Measurements from ENCODE around the gene UBA1.

UBA1 gene

DNA sequence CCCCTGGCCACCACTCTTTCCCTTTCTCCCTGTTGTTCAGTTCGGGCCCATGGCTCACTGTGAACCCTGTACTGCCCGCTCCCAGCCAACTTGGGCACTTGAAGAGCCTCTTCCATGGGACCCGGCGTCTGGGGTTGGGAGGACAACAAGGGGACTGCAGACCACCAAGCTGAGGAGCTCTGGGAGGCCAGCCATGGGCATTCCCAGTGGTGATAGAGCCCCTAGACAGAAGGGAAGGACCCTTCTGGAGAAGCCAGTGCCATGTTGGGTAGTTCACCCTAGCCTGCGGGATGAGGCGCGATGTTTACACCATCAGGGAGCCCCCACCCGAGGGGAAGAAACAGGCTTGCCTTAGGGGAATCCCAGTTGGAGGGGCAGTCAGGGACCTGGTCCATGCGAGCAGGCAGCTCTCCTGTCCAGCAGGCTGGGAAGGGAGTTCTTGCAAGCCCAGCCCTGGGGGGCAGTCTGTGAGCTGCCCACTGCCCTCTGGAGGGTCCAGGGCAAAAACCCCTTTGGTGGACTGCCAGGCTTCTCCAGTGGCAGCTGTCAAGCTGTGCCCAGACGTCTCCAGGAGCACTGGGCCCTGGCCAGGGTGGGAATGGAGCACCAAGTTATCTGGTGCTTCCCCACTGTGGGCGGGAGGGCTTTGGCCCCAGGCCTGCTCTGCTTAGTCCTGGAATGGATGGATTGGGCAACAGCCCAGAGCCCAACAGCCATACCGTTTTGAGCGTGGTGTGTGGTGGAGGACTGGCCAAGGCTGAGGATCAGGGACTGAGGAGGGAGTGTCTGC, 23.7 kb upstream of the UBA1 start:
- DNase-seq (ENCODE audit: low read depth), result no peak

DNA sequence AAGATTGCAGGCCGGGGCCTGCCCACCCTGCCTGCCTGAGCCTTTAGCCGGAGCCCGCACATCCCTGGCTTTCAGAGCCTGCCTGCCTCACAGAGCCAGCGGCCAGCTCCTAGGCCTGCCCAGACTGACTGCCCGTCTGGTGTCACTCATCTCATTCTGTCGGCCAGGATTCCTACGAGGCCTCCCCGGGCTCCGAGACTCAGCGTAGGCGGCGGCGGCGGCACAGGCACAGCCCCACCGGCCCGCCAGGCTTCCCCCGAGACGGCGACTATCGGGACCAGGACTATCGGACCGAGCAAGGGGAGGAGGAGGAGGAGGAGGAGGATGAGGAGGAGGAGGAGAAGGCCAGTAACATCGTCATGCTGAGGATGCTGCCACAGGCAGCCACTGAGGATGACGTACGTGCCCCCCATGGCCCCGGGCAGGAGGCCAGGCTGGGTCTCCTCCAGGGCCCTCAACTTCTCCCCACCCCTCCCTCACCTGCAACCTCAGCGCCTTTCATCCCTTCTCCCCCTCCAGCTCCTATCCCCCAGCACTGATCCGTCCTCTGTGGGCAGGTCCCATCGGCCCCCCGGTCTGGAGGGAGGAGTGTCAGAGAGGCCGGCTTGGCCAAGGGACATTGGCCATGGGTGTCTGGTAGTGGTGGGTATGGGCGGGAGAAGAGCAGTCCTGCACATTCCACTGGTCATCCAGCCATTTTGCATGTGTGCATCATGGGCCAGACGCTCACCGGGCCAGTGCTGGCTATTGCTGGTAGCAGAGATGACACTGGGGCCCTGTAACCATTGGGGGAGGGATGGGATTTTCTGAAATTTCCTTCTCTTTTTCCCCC, 22.6 kb upstream of the UBA1 start:
- DNase-seq (ENCODE audit: low read depth), result no peak

DNA sequence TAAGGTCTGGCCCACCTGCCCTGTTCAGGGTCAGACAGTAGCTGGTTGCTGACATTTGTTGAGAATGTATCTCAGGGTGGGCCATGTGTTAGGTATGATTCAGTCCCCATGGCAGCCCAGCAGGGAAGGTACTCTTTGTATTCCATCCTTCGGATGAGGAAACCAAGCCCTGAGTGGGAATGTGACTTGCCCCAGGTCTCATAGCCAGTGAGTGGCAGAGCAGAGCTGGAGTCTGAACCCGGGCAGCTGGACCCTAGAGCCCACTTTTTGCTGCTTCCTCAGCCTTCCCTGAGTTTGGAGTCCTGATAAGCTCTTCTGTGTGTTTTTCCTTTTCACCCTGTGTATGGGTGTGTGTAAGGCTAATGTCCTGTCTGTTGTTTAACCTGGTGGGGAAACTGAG, 21.6 kb upstream of the UBA1 start:
- no peak for DNase-seq (ENCODE audit: low read depth)

DNA sequence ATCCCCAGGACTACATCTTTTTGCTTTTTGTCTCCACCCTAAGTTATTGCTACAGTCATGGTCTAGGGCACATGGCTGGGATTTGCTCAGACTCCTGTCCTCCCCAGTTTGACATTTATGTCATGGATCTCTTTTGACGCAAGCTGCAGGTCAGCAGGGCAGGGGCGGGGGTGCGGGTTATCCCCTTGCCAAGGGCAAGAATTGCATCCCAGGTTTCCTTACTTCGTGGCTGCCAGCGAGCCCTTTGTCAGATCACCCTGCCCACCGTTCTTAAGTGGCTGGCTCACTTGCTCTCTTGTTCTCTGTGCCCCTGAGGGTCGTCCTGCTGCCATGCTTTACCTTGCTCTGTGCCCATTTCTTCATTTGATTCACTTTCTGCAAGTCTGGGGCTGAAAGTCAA, 21.1 kb upstream of the UBA1 start:
- DNase-seq (ENCODE audit: low read depth), result no peak

DNA sequence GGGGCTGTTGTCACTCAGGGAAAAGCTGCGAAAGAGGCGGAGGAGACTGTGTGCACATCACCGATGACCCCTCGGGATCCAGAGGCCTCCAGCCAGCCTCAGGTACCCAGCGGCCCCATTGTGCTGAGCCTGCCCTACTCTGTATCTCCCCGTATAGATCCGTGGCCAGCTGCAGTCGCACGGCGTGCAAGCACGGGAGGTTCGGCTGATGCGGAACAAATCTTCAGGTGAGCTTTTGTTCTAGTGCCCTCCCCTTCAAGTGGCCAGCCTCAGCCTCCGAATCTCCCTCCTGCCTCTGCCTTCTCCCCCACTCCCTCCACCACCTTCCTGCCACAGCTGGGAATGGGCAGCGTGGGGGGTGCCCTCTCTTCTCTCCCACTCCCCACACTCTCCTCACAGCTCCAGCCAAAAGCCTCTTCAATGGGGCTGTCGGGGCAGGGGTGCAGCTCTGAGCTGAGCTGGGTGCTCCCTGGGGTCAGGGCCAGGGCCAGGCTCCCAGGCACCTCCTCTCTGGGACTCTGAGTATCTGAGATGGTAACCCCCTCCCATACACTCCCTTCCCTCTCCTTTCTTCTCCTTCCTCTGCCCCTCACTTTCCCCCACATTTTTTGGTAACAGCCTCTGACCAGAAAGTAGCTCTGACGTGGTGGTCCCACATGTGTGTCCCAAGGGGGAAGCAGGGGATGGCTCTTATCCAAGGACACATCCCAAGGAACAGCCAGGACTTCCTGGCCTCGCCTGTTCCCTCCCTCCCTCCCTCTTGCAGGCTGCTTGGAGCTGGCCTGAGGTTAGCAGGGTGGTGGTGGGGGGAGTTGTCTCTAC, 20.4 kb upstream of the UBA1 start:
- DNase-seq (ENCODE audit: low read depth), result no peak

DNA sequence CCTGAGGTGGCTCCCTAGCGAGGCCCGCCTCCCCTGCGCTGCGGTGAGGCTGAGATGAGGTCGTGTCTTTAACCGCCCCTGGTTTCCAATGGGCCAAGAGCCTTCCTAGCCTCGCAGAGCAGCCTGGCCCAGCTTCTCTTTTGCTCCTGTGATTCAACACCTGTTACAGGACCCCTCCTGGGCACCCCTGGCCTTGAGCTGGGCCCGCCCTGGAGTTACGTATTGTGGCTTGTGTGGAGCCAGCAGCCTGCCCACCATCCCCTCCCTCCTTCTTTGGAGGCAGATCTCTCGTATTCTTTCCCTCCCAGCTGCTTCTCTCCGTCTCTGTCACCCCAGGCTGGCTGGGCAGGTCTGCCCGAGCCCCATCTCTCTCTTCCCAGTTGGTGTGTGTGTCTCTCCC, 19.3 kb upstream of the UBA1 start:
- no peak for DNase-seq (ENCODE audit: low read depth)

DNA sequence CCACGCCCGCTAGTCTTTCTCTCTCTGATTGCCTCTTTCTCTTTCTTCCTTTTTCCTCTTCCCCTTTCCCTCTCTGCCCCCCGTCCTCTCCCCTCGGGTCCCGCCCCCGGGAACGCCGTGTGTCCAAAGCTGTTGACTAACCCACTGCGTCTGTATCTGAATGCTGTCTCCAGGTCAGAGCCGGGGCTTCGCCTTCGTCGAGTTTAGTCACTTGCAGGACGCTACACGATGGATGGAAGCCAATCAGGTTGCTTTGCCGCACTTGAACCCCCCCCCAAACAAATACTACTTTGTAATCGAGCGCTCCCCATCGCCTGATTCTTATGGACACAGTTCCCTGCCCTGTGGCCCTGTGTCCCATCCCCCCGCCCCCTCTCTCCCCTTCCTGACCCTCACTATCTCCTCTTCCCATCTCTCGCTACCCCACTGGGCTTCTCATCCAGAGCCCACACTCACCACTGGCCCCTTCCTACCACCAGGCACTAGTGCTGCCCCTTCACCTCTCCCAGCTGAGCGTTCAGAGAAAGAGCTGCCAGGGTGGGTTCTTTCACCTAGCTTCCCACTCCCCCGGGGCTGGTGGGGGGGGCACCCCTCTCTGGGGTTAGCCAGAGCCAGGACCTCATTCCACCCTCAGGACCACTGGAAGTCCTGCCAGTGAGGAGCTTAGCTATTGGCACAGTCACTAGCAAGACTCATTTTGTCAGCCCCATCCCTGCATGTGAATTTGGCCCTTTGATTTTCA, 18.6 kb upstream of the UBA1 start:
- no peak for DNase-seq (ENCODE audit: low read depth)

DNA sequence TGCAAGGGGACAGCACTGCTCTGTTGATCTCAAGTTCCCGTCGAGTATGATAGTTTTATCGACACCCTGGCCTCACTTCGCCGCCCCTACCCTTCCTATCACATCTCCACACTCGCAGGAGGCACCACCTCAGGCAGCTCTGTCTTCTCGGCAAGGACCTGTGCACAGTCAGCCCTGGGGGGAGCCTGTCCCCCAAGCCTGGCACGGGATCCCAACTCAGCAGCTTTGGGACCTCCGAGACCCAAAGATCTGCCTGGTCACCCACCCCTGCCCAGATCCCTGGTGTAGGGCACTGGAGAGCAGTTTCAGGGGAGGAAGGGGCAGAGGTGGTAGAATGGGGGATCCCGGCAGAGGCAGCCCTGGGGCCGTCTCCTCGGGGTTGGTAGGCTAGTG, 18.0 kb upstream of the UBA1 start:
- no peak for DNase-seq (ENCODE audit: low read depth)

DNA sequence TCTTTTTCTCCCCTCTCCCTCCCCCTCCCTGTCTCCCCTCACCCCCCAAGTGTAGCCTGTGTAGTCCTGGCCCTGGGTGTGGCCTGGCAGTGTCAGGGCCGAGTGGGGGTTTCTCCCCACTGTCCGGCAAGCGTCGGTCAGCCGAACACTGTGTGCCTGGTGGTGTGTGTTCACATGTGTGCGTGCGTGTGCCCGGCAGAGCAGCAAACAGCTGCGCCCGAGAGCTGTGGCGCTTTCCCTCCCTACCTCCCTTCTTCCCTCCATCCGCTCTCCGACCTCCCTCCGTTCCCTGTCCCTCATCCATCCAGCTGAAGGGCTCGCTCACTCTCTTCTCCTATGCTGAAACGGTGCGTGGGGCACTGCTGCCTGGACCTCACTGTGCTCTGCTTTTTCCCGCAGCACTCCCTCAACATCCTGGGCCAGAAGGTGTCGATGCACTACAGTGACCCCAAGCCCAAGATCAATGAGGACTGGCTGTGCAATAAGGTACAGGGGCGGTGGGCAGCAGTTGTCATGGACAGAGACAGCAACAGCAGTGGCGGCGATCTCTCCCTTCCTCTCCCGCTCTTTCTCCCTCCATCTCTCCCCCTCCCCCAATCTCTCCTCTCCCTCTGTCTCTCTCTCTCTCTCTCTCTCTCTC, 17.4 kb upstream of the UBA1 start:
- no peak for DNase-seq (ENCODE audit: low read depth)

DNA sequence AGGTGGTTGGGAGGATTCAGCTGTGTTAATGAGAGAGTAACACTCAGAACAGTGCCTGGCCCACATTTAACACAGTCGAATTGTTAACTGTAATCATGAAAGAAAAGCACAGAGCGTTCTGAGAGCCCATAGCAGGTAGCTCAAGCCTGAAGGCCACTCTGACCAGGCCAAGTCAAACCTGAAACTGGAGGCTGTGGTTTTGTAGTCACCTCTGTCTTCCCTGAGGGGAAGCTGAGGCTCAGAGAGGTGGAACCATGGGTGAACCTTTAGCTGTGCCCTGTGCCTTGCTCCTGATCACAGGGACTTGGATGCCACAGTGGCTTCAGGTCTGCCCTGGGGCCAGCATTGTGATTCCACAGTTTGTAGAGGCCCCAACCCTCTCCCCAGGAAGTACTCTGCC, 16.6 kb upstream of the UBA1 start:
- DNase-seq (ENCODE audit: low read depth), result no peak

DNA sequence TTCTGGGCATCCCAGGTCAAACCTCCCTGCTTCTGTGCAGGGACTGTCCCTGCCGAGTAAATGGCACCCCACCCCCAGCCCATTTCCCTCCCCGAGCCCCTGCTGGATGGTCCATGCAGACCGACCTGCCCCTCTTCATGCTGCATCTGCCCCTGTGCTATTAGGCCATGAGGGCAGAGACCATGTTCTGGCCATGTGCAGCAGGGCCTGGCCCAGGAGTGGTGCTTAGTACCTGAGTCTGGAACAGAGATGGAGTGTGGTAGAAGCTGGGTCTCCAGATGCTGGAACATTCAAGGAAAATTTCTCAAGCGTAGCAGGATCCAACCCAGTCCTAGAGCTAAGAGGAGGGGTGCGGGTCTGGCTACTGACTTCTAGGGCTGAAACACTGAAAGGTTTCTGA, 15.3 kb upstream of the UBA1 start:
- no peak for DNase-seq (ENCODE audit: low read depth)

DNA sequence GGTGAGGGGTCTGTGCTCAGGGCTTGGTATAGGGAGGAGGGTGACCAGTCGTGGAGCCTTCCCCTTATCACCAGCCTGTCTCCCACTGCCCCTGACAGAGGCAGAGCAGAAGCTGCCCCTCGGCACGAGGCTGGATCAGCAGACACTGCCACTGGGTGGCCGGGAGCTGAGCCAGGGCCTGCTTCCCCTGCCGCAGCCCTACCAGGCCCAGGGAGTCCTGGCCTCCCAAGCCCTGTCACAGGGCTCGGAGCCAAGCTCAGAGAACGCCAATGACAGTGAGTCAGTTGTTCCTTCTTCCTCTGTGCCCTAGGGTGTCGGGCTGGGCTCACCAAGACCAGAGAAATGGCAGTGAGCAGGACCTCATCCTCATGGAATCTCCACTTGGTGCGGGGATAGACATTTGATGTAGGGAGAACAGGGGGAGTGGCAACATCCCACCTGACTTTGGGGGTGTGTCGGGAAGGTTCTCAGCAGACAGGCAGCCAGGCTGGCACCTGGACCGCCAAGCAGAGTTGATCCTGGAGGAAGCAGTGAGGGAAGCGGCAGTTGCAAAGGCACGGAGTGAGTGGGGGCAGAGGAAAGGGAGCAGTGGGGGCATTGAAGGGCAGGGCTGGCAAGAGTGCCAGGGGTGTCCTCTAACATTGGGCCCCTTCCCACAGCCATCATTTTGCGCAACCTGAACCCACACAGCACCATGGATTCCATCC, 14.3 kb upstream of the UBA1 start:
- DNase-seq (ENCODE audit: low read depth), result no peak

DNA sequence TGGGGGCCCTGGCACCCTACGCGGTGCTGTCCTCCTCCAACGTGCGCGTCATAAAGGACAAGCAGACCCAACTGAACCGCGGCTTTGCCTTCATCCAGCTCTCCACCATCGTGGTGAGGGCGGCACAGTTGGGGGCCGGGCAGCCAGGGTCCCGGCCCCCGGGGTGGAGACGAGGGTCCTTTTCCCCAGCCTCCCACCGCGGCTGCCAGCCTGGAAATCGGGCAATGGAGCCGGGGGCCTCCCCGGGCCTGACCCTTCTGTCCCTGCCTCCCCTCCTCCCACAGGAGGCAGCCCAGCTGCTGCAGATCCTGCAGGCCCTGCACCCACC, 13.7 kb upstream of the UBA1 start:
- no peak for DNase-seq (ENCODE audit: low read depth)

DNA sequence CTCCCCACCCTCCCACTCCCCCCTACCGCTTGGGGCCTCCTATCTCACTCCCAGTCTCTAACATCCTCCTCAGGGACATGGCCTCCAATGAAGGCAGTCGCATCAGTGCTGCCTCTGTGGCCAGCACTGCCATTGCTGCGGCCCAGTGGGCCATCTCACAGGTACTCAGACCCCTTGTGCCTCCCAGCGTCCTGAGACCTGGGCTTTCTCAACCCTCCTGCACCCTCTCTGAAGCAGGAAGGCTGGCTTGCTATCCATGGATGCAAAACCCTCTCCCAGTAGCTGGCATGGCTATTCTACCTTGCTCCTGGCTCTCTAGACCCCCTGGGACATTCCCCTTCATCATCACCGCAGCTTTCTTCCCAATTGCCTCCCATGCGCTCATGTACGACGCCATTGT, 13.3 kb upstream of the UBA1 start:
- DNase-seq (ENCODE audit: low read depth), result no peak

DNA sequence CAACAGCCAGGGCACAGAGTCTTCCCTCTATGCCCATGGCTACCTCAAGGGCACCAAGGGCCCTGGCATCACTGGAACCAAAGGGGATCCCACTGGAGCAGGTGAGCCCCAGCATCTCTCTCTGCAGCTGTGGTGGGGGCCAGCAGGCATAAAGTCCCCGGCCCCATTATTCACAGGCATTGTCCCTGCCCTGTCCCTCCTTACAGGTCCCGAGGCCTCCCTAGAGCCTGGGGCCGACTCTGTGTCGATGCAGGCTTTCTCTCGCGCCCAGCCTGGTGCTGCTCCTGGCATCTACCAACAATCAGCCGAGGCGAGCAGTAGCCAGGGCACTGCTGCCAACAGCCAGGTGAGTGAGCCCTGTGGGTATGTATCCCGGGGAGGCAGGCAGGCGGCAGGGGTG, 12.3 kb upstream of the UBA1 start:
- DNase-seq (ENCODE audit: low read depth), result no peak

DNA sequence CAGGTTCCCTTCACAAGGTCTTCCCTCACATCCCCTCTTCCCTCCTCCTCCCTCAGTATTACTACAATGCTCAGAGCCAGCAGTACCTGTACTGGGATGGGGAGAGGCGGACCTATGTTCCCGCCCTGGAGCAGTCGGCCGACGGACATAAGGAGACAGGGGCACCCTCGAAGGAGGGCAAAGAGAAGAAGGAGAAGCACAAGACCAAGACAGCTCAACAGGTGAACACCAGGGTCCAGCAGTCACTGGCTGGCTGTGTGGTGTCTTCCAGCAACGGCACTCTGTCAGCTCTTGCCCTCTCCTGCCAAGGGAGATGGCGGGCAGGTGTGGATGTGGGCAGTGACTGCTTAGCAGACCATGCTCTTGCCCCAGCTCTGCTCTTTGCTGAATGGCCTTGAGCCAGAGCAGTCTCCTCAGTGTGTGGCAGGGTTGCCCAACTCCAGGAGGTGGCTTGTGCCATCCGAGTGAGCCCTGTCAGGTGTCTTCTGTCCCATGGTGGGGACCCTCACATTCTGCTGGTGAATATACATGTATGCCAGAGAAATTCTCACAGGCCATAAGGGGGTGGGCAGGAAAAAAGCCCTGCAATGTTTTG, 11.4 kb upstream of the UBA1 start:
- DNase-seq (ENCODE audit: low read depth), result no peak

DNA sequence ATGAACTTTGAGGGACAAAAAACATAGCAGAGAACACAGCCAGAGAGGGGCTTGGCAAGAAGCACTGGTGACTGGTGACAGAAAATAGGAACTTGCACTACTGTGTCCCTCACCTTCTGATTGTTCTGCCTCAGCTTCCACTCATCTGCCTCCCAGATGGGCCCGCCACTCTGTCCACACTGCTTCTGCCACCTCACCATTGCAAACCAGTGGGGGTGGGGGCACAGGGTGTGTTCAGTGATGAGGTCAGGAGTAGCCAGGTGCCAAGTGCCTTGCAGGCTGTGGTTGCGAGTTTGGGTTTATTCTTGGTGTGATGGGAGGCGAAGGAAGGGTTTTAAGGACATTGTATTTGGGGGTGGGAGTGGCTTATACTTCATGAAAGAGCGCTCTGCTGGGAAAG, 9.1 kb upstream of the UBA1 start:
- DNase-seq (ENCODE audit: low read depth), result no peak

DNA sequence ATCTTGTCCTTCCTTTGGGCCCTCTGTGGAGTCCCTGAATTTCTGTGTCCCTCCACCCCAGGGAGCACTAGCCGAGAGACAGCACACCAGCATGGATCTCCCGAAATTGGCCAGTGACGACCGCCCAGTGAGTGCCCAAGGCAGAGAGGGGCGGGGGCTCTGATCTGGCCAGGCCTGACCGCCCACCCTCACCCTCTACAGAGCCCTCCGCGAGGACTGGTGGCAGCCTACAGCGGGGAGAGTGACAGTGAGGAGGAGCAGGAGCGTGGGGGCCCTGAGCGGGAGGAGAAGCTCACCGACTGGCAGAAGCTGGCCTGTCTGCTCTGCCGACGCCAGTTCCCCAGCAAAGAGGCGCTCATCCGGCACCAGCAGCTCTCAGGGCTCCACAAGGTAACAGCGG, 8.4 kb upstream of the UBA1 start:
- no peak for DNase-seq (ENCODE audit: low read depth)

DNA sequence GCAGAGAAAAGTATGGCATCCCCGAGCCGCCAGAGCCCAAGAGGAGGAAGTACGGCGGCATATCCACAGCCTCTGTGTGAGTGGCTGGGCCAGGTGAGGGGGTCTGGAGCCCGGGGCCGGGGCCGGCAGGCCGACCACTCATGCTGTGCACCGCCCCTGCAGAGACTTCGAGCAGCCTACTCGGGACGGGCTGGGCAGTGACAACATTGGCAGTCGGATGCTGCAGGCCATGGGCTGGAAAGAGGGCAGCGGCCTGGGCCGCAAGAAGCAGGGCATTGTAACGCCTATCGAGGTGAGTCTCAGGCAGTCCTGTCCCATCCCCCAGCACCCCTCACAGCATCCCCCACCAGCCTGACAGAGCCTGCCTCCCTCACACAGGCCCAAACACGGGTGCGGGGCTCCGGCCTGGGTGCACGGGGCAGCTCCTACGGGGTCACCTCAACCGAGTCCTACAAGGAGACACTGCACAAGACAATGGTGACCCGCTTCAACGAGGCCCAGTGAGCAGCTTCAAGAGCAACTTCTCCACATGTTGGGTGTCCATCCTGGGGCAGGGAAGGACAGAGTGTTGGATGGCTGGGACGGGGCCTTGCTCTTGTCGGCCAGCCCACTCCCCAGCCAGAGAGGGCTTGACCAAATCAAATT, 7.4 kb upstream of the UBA1 start:
- no peak for DNase-seq (ENCODE audit: low read depth)

DNA sequence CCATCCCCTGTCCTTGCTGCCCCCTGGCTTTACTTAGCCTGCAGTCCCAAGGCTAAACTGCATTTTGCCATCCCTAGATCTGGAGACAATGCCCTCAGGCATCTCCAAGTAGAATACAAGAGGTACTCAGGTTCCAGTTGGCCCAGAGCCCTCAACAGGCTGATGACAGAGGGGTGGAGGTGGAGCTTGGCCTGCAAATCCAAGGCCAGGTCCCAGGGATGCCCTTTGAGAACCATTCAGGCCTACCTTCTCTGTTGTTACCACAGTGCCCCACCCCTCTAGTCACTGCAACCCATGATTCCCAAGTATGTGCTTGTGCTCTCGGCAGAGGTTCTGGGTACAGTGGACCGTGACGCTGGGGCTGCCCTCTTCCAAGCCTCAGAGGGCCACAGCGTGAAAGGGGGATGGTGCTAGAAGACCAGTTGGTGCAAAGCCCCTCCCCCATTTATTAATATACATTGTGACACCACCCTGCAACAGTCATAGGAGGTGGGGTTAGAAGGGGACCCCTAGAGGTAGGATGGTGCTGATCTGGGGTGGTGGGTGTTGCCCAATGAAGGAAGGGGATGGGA, 6.4 kb upstream of the UBA1 start:
- no peak for DNase-seq (ENCODE audit: low read depth)

All from stimulated activated CD4-positive, alpha-beta T cell treated with anti-CD3 and anti-CD28 coated beads, Interleukin-2, amount 100 ng/mL, for 4 hours (primary cell).